Posterior cingulate gyrus (tissue), 11 donors: ENCODE measurements around the gene TARS3.

Experiments
- DNase-seq, 10 donors: peaks; one replicate each; pipeline versions ENCODE4 v3.0.0 to v3.0.0-alpha.2; 2020 to 2021; ENCODE audit warnings: mixed read lengths in 3 of 10
- intact Hi-C: fragments of 100-400 bp; cut with DNase I; formaldehyde crosslinking; loops from one replicate; pipeline ENCODE4 v1.15.1; 2023

The TARS3 gene

GRCh38 chr15:101611580-101612299, 112.5 kb downstream of the TARS3 start:
- intact Hi-C loops: no loop called here
- DNase-seq: peak in 1 of 10 donors; percentile 25

- peak in 1 of 10 donors; percentile 67 for DNase-seq
- intact Hi-C loops: no loop called here
Observed at GRCh38 chr15:101611007-101611406, 113.3 kb downstream of the TARS3 start.

DNA sequence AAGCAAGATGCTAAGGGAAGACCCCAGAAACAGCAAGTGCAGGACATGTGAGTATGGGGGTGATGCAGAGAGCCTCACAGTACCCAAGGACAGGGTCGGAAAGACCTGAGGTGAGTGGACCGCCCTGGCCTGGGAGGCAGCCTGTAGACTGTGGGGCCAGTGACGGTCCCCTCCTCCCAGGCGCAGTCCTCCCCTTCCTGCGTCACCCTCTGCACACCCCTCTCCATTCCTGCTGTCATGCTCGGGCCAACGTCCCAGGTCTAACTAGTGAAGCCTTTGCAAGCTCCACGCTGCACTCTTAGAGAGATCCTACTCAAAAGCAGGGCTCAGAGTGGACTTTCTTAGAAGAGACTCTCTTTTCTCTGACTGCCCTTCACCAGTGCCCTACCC, 113.7 kb downstream of the TARS3 start:
- intact Hi-C loops: no loop called here

GRCh38 chr15:101609742-101610610, 114.3 kb downstream of the TARS3 start:
- intact Hi-C loops: no loop called here
- peak in 1 of 10 donors; percentile 69 for DNase-seq

More for the DNA sequence above, 113.7 kb downstream of the TARS3 start:
- peak in 1 of 10 donors; percentile 68 for DNase-seq

DNA sequence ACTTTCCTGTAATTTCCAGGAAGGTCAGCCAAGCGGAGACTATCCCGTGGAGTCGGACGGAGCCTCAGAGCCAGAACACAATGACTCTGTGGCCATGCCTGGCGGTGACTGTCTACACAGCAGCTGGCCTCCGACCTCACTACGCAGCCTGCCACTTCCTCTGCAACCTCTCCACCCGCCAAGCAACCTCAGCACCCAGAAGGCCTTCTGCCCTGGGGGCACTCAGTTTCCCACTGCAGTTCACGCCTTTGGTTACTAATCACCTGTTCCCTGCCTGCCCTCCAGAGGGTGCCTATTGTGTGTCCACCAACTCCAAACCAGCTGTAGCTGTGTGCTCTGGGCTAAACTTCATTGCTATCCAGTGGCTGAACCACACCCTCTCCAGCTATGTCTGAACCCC, 116.1 kb downstream of the TARS3 start:
- intact Hi-C loops: no loop called here
- DNase-seq: no peak

DNA sequence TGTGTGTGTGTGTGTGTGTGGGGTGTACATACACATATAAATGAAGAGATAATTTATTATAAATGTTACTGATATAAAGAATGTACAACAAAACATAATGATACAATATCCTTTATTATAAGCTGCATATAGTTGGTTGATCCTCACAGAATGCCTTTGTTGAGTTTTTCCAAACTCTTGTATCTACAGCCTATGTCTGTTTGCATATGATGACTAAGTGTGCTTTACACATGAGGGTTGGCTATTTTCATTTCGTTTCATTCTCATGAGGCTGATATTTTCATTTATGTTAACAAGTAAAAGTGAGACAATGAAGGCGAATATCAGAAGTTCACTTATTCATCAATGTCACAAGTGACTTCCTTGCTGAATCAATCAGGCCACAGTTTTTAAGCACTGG, 117.2 kb downstream of the TARS3 start:
- DNase-seq: no peak
- intact Hi-C loops: no loop called here

GRCh38 chr15:101604124-101604874, 120.0 kb downstream of the TARS3 start:
- no peak for DNase-seq
- intact Hi-C loops: no loop called here
